Measurements from ENCODE around the gene GAGE12D.
"Not testable (repeated sequence)": the region's sequence is repeated elsewhere in the genome, so short reads cannot be mapped to it uniquely, and the experiment has no call there.

The GAGE12D gene, protein sequence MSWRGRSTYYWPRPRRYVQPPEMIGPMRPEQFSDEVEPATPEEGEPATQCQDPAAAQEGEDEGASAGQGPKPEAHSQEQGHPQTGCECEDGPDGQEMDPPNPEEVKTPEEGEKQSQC

DNA sequence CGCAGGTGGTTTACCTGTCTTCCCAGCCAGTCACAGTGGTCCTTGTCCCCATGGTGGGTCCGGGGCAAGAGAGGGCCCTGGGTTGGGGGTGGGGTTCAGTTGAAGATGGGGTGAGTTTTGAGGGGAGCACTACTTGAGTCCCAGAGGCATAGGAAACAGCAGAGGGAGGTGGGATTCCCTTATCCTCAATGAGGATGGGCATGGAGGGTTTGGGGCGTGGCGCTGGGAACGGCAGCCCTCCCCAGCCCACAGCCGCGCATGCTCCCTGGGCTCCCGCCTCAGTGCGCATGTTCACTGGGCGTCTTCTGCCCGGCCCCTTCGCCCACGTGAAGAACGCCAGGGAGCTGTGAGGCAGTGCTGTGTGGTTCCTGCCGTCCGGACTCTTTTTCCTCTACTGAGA lies at the start of gene GAGE12D:
Gene GAGE12D (plus strand): TSS at position 301 of the 400 bp plus-strand sequence. CDS start 1,155 bp downstream, outside the sequence.
- DNase-seq (ENCODE audit: low read depth); H3K4me3 ChIP-seq (ENCODE audit: control insufficient read depth, low read depth, low read length): not testable (repeated sequence)

DNA sequence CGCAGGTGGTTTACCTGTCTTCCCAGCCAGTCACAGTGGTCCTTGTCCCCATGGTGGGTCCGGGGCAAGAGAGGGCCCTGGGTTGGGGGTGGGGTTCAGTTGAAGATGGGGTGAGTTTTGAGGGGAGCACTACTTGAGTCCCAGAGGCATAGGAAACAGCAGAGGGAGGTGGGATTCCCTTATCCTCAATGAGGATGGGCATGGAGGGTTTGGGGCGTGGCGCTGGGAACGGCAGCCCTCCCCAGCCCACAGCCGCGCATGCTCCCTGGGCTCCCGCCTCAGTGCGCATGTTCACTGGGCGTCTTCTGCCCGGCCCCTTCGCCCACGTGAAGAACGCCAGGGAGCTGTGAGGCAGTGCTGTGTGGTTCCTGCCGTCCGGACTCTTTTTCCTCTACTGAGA lies 9.7 kb upstream of the GAGE12D start, which contains the start of gene GAGE12C:
Gene GAGE12C (plus strand): TSS at position 301 of the 400 bp plus-strand sequence. CDS start 1,155 bp downstream, outside the sequence.
- DNase-seq (ENCODE audit: low read depth) = not testable (repeated sequence)

DNA sequence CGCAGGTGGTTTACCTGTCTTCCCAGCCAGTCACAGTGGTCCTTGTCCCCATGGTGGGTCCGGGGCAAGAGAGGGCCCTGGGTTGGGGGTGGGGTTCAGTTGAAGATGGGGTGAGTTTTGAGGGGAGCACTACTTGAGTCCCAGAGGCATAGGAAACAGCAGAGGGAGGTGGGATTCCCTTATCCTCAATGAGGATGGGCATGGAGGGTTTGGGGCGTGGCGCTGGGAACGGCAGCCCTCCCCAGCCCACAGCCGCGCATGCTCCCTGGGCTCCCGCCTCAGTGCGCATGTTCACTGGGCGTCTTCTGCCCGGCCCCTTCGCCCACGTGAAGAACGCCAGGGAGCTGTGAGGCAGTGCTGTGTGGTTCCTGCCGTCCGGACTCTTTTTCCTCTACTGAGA lies 9.5 kb downstream of the GAGE12D start, which contains the start of gene GAGE12E:
Gene GAGE12E (plus strand): TSS at position 301 of the 400 bp plus-strand sequence. CDS start 1,155 bp downstream, outside the sequence.
- DNase-seq (ENCODE audit: low read depth); H3K4me3 ChIP-seq (ENCODE audit: control insufficient read depth, low read depth, low read length): not testable (repeated sequence)

More for the DNA sequence above, 9.7 kb upstream of the GAGE12D start, which contains the start of gene GAGE12C:
- not testable (repeated sequence) for H3K4me3 ChIP-seq (ENCODE audit: control insufficient read depth, low read depth, low read length)

DNA sequence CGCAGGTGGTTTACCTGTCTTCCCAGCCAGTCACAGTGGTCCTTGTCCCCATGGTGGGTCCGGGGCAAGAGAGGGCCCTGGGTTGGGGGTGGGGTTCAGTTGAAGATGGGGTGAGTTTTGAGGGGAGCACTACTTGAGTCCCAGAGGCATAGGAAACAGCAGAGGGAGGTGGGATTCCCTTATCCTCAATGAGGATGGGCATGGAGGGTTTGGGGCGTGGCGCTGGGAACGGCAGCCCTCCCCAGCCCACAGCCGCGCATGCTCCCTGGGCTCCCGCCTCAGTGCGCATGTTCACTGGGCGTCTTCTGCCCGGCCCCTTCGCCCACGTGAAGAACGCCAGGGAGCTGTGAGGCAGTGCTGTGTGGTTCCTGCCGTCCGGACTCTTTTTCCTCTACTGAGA lies 19.0 kb downstream of the GAGE12D start, which contains the start of gene GAGE12F:
Gene GAGE12F (plus strand): TSS at position 301 of the 400 bp plus-strand sequence. CDS start 1,155 bp downstream, outside the sequence.
- DNase-seq (ENCODE audit: low read depth) = not testable (repeated sequence)

DNA sequence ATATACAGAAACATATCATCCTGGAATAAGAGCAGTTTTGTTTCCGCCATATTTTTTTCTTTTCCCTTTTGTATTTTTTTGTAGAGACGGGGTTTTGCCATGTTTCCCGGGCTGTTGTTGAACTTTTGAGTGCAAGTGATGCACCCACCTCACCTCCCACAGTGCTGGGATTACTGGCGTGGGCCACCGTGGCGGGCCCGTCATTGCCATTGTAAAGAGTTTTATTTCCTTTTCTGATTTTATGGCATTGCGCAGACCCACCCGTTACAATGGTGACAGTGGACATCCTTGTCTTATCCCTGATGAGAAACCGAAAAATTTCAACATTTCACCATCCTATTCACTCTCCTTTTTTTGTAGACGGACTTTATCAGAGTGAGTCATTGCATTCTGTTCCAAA lies 27.2 kb downstream of the GAGE12D start:
- not testable (repeated sequence) for DNase-seq (ENCODE audit: low read depth); H3K4me3 ChIP-seq (ENCODE audit: control insufficient read depth, low read depth, low read length)

More for the DNA sequence above, 19.0 kb downstream of the GAGE12D start, which contains the start of gene GAGE12F:
- H3K4me3 ChIP-seq (ENCODE audit: control insufficient read depth, low read depth, low read length) = not testable (repeated sequence)

DNA sequence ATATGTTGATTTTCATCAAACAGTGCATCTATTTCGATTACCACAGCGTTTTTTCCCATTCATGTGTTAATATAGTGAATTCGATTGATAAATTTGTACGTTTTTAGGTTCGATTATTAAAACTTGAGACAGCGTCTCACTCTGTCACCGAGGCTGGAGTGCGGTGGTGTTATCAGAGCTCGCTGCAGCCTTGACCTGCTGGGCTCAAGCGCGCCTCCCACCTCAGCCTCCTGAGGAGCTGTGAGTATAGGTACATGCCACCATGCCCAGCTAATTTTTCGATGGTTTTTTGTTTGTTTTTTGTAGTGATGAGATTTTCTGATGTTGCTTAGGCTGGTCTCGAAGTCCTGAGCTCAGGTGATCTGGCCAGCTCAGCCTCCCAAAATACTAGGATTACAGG lies 27.6 kb downstream of the GAGE12D start:
- not testable (repeated sequence) for H3K4me3 ChIP-seq (ENCODE audit: control insufficient read depth, low read depth, low read length); DNase-seq (ENCODE audit: low read depth)

DNA sequence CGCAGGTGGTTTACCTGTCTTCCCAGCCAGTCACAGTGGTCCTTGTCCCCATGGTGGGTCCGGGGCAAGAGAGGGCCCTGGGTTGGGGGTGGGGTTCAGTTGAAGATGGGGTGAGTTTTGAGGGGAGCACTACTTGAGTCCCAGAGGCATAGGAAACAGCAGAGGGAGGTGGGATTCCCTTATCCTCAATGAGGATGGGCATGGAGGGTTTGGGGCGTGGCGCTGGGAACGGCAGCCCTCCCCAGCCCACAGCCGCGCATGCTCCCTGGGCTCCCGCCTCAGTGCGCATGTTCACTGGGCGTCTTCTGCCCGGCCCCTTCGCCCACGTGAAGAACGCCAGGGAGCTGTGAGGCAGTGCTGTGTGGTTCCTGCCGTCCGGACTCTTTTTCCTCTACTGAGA lies 28.6 kb downstream of the GAGE12D start, which contains the start of gene GAGE12G:
Gene GAGE12G (plus strand): TSS at position 301 of the 400 bp plus-strand sequence. CDS start 1,155 bp downstream, outside the sequence.
- not testable (repeated sequence) for H3K4me3 ChIP-seq (ENCODE audit: control insufficient read depth, low read depth, low read length); DNase-seq (ENCODE audit: low read depth)

DNA sequence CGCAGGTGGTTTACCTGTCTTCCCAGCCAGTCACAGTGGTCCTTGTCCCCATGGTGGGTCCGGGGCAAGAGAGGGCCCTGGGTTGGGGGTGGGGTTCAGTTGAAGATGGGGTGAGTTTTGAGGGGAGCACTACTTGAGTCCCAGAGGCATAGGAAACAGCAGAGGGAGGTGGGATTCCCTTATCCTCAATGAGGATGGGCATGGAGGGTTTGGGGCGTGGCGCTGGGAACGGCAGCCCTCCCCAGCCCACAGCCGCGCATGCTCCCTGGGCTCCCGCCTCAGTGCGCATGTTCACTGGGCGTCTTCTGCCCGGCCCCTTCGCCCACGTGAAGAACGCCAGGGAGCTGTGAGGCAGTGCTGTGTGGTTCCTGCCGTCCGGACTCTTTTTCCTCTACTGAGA lies 38.1 kb downstream of the GAGE12D start, which contains the start of gene GAGE12H:
Gene GAGE12H (plus strand): TSS at position 301 of the 400 bp plus-strand sequence. CDS start 1,155 bp downstream, outside the sequence.
- DNase-seq (ENCODE audit: low read depth) = not testable (repeated sequence)

DNA sequence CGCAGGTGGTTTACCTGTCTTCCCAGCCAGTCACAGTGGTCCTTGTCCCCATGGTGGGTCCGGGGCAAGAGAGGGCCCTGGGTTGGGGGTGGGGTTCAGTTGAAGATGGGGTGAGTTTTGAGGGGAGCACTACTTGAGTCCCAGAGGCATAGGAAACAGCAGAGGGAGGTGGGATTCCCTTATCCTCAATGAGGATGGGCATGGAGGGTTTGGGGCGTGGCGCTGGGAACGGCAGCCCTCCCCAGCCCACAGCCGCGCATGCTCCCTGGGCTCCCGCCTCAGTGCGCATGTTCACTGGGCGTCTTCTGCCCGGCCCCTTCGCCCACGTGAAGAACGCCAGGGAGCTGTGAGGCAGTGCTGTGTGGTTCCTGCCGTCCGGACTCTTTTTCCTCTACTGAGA lies 47.7 kb downstream of the GAGE12D start, which contains the start of gene GAGE2A:
Gene GAGE2A (plus strand): TSS at position 301 of the 400 bp plus-strand sequence. CDS start 1,155 bp downstream, outside the sequence.
- H3K4me3 ChIP-seq (ENCODE audit: control insufficient read depth, low read depth, low read length); DNase-seq (ENCODE audit: low read depth): not testable (repeated sequence)

More for the DNA sequence above, 38.1 kb downstream of the GAGE12D start, which contains the start of gene GAGE12H:
- not testable (repeated sequence) for H3K4me3 ChIP-seq (ENCODE audit: control insufficient read depth, low read depth, low read length)

DNA sequence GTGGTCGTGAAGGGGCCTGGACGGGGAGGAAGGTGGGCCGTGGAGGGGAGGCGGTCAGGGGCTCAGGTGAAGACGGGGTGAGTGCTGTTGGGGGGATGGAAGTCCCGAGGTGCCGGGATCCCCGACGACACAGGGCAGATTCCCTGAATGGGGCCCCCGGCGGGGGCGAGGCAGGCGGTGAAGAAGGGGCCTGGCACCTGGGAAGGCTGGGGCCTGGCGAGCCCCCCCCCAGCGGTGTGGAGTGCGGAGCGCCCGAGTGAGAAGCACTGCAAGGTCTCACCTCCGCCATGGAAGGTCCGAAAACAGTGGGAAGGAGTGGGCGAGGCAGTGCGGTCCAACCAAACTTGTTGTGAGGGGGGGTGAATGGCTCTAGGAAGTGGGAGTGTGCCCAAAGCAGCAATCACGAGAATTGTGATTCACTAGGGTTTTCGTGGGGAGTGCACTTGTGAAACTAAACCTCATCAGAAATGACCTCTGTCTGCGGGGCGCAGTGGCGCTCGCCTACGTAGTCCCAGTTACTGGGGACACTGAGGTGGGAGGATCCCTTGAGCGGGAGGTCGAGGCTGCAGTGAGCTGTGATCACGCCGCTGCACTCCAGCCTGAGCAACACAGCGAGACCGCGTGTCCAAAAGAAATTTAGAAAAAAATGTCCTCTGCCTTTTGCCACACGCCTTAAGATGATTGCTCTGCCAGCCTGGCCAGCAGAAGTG lies 48.4 kb downstream of the GAGE12D start:
- not testable (repeated sequence) for DNase-seq (ENCODE audit: low read depth)

DNA sequence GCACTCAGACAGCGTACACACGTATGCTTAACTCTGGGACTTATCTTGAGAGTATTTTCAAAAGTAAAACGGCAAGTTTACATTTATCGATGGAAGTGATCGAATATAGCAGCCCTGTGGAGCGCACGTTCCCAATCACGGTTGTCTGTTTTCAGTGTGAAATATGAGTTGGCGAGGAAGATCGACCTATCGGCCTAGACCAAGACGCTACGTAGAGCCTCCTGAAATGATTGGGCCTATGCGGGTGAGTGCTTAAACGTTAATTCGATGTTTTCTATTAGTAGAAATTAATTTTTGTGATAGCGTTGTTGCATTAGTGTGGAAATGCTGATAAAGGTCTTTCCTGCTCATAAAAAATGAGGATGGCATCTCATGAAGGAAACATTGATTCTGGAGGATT lies 49.0 kb downstream of the GAGE12D start:
- DNase-seq (ENCODE audit: low read depth); H3K4me3 ChIP-seq (ENCODE audit: control insufficient read depth, low read depth, low read length): not testable (repeated sequence)

More for the DNA sequence above, 48.4 kb downstream of the GAGE12D start:
- not testable (repeated sequence) for H3K4me3 ChIP-seq (ENCODE audit: control insufficient read depth, low read depth, low read length)

Data from AG09309 (cell line).